ENCODE data around the gene METTL2B.
"Not testable (repeated sequence)": the region's sequence is repeated elsewhere in the genome, so short reads cannot be mapped to it uniquely, and the experiment has no call there.

The METTL2B gene

GRCh38 chr7:128476402-128477335, at the start of gene METTL2B:
Gene METTL2B (plus strand): TSS chr7:128476748. CDS start chr7:128476766, 18 bp downstream.
- in situ Hi-C loops (cut with MboI; ENCODE audit: low sequenced_read_pairs): not testable (repeated sequence)

- in situ Hi-C loops (cut with MboI; ENCODE audit: low sequenced_read_pairs): no loop called here
Observed at GRCh38 chr7:128427289-128427891, 49.2 kb upstream of the METTL2B start.

- in situ Hi-C loops (cut with MboI; ENCODE audit: low sequenced_read_pairs): no loop called here
Observed at GRCh38 chr7:128430207-128430606, 46.3 kb upstream of the METTL2B start.

GRCh38 chr7:128431221-128431620, 45.3 kb upstream of the METTL2B start:
- in situ Hi-C loops (cut with MboI; ENCODE audit: low sequenced_read_pairs): no loop called here

GRCh38 chr7:128431754-128432153, 44.8 kb upstream of the METTL2B start:
- in situ Hi-C loops (cut with MboI; ENCODE audit: low sequenced_read_pairs): no loop called here

GRCh38 chr7:128434413-128435326, 41.9 kb upstream of the METTL2B start:
- in situ Hi-C loops (cut with MboI; ENCODE audit: low sequenced_read_pairs): no loop called here

GRCh38 chr7:128435327-128435686, 41.2 kb upstream of the METTL2B start:
- in situ Hi-C loops (cut with MboI; ENCODE audit: low sequenced_read_pairs): no loop called here

- in situ Hi-C loops (cut with MboI; ENCODE audit: low sequenced_read_pairs): no loop called here
Observed at GRCh38 chr7:128437426-128438332, 38.9 kb upstream of the METTL2B start.

GRCh38 chr7:128442356-128442755, 34.2 kb upstream of the METTL2B start:
- in situ Hi-C loops (cut with MboI; ENCODE audit: low sequenced_read_pairs): no loop called here

GRCh38 chr7:128443831-128444600, 32.5 kb upstream of the METTL2B start:
- in situ Hi-C loops (cut with MboI; ENCODE audit: low sequenced_read_pairs): no loop called here

- in situ Hi-C loops (cut with MboI; ENCODE audit: low sequenced_read_pairs): no loop called here
Observed at GRCh38 chr7:128446306-128446705, 30.2 kb upstream of the METTL2B start.

- in situ Hi-C loops (cut with MboI; ENCODE audit: low sequenced_read_pairs): no loop called here
Observed at GRCh38 chr7:128447941-128448564, 28.5 kb upstream of the METTL2B start.

- in situ Hi-C loops (cut with MboI; ENCODE audit: low sequenced_read_pairs): no loop called here
Observed at GRCh38 chr7:128448751-128449302, 27.7 kb upstream of the METTL2B start.

- in situ Hi-C loops (cut with MboI; ENCODE audit: low sequenced_read_pairs): no loop called here
Observed at GRCh38 chr7:128450409-128450808, 26.1 kb upstream of the METTL2B start.

- in situ Hi-C loops (cut with MboI; ENCODE audit: low sequenced_read_pairs): no loop called here
Observed at GRCh38 chr7:128450913-128451312, 25.6 kb upstream of the METTL2B start.

GRCh38 chr7:128452552-128452951, 24.0 kb upstream of the METTL2B start:
- in situ Hi-C loops (cut with MboI; ENCODE audit: low sequenced_read_pairs): no loop called here

- in situ Hi-C loops (cut with MboI; ENCODE audit: low sequenced_read_pairs): no loop called here
Observed at GRCh38 chr7:128453836-128454804, 22.4 kb upstream of the METTL2B start.
